HepG2 (cell line): ENCODE results near the gene MMUT. TPM values are rescaled to one million over a fixed set of nuclear protein-coding genes. Genes with fewer than 3 reads are reported as not detected.
A peak's percentile ranks its signal among the peaks of the same experiment; 100 is the strongest.

Experiments
- ADNP ChIP-seq: sonication (generic); formaldehyde crosslinking; IDR thresholded peaks from 2 replicates; pipeline ENCODE4 v1.4.0; 2020; ENCODE audit warnings: missing genetic modification reagents
- AKAP8 ChIP-seq: sonication (generic); formaldehyde crosslinking; IDR thresholded peaks from 2 replicates; pipeline ENCODE4 v1.5.1; 2020; ENCODE audit warnings: mild to moderate bottlenecking, missing genetic modification reagents
- BRCA1 ChIP-seq: sonication (generic); formaldehyde crosslinking; IDR thresholded peaks from 2 replicates; pipeline ENCODE4 v1.4.0; 2020; ENCODE audit warnings: missing genetic modification reagents
- FOXA1 ChIP-seq, 2 experiments: fragments of 450-650 bp in 1 of 2; sonication (generic) in 1 of 2; formaldehyde crosslinking in 1 of 2; IDR thresholded peaks; 2 replicates each; pipeline versions ENCODE4 v1.4.0 to v1.6.1; 2016 to 2020; ENCODE audit warnings: missing genetic modification reagents in 1 of 2
- HES4 ChIP-seq: sonication (generic); formaldehyde crosslinking; IDR thresholded peaks from 2 replicates; pipeline ENCODE4 v1.9.0; 2021; ENCODE audit warnings: mild to moderate bottlenecking, missing genetic modification reagents, borderline replicate concordance
- KMT2B ChIP-seq: IDR thresholded peaks from 2 replicates; pipeline ENCODE4 v1.6.1; 2016; ENCODE audit warnings: missing genetic modification reagents, missing compliant biosample characterization
- MAZ ChIP-seq, 2 experiments: sonication (generic) in 1 of 2; formaldehyde crosslinking in 1 of 2; IDR thresholded peaks; 2 replicates each; pipeline versions ENCODE4 v1.5.0 to v1.6.1; 2012 to 2020; ENCODE audit warnings: low read depth in 2 of 2, mild to moderate bottlenecking in 2 of 2, borderline replicate concordance in 1 of 2, improper control_type of control experiment in 1 of 2, low read length in 1 of 2, missing genetic modification reagents in 1 of 2, moderate library complexity in 1 of 2
- MBD4 ChIP-seq: IDR thresholded peaks from 2 replicates; pipeline ENCODE4 v1.6.1; 2012; ENCODE audit warnings: low read length, inconsistent platforms, borderline replicate concordance
- POLR2AphosphoS2 ChIP-seq: IDR thresholded peaks from 2 replicates; pipeline ENCODE4 v1.6.1; 2011; ENCODE audit warnings: low read depth, low read length, improper control_type of control experiment
- SALL2 ChIP-seq: sonication (generic); formaldehyde crosslinking; IDR thresholded peaks from 2 replicates; pipeline ENCODE4 v1.8.1; 2023; ENCODE audit warnings: mild to moderate bottlenecking, missing genetic modification reagents, inconsistent platforms
- SP5 ChIP-seq: IDR thresholded peaks from 2 replicates; pipeline ENCODE4 v1.6.1; 2016; ENCODE audit warnings: low read depth, borderline replicate concordance
- XBP1 ChIP-seq: sonication (generic); formaldehyde crosslinking; IDR thresholded peaks from 2 replicates; pipeline ENCODE4 v1.5.0; 2020; ENCODE audit warnings: missing genetic modification reagents
- ZBTB42 ChIP-seq: sonication (generic); formaldehyde crosslinking; IDR thresholded peaks from 2 replicates; pipeline ENCODE4 v1.5.0; 2020; ENCODE audit warnings: mild to moderate bottlenecking, missing genetic modification reagents
- ZNF224 ChIP-seq: sonication (generic); formaldehyde crosslinking; IDR thresholded peaks from 2 replicates; pipeline ENCODE4 v1.5.0; 2020; ENCODE audit warnings: mild to moderate bottlenecking, missing genetic modification reagents
- ZNF335 ChIP-seq: sonication (generic); formaldehyde crosslinking; IDR thresholded peaks from 2 replicates; pipeline ENCODE4 v1.4.0; 2020; ENCODE audit warnings: missing genetic modification reagents
- ZNF501 ChIP-seq: sonication (generic); formaldehyde crosslinking; IDR thresholded peaks from 2 replicates; pipeline ENCODE4 v1.5.1; 2020; ENCODE audit warnings: mild to moderate bottlenecking, moderate library complexity, missing genetic modification reagents
- ZNF644 ChIP-seq: IDR thresholded peaks from 2 replicates; pipeline ENCODE4 v1.6.1; 2016; ENCODE audit warnings: low read depth
- ZSCAN12 ChIP-seq: sonication (generic); formaldehyde crosslinking; IDR thresholded peaks from 2 replicates; pipeline ENCODE4 v1.9.0; 2021; ENCODE audit warnings: mild to moderate bottlenecking, missing genetic modification reagents
- ZSCAN22 ChIP-seq: sonication (generic); formaldehyde crosslinking; IDR thresholded peaks from 2 replicates; pipeline ENCODE4 v1.4.0; 2020; ENCODE audit warnings: mild to moderate bottlenecking, missing genetic modification reagents
- ZZZ3 ChIP-seq: sonication (generic); formaldehyde crosslinking; IDR thresholded peaks from 2 replicates; pipeline ENCODE4 v1.4.0; 2020; ENCODE audit warnings: missing genetic modification reagents, mild to moderate bottlenecking, borderline replicate concordance
- polyA plus RNA-seq, 8 experiments: library from polyadenylated mRNA; depleted of rRNA in 3 of 8; stranded (reverse) in 7 of 8; unstranded in 1 of 8; fragments of >200 nt; fragmentation: Illumina TruSeq in 4 of 8; extraction: Trizol in 4 of 8; gene quantifications; 2 replicates each; pipeline versions ENCODE4 v1.2.1 to v1.2.3, GENCODE V29; 2011 to 2016; ENCODE audit warnings: low read depth in 4 of 8, missing spikeins in 1 of 8, mixed read lengths in 1 of 8; ENCODE audit not compliant: insufficient read depth in 1 of 8
- total RNA-seq, 5 experiments: library from RNA; depleted of rRNA; stranded (reverse); fragments of >200 nt; fragmentation: Illumina TruSeq; extraction: Trizol; gene quantifications; 2 replicates each; pipeline ENCODE4 v1.2.3, GENCODE V29; 2016; ENCODE audit warnings: low read depth in 1 of 5
- TF ChIP-seq, protein P1 (sequence below): sonication (generic); formaldehyde crosslinking; IDR thresholded peaks from 2 replicates; pipeline ENCODE4 v1.9.0; 2021; ENCODE audit warnings: missing genetic modification reagents, mild to moderate bottlenecking, borderline replicate concordance
- TF ChIP-seq, protein P2 (sequence below): IDR thresholded peaks from 2 replicates; pipeline ENCODE4 v1.6.1; 2012; ENCODE audit warnings: low read depth, low read length, improper control_type of control experiment
- TF ChIP-seq, protein P3 (sequence below): sonication (generic); formaldehyde crosslinking; IDR thresholded peaks from 2 replicates; pipeline ENCODE4 v1.5.0; 2020; ENCODE audit warnings: missing genetic modification reagents, mild to moderate bottlenecking, borderline replicate concordance
- TF ChIP-seq, protein P4 (sequence below): sonication (generic); formaldehyde crosslinking; IDR thresholded peaks from 2 replicates; pipeline ENCODE4 v1.4.0; 2020; ENCODE audit warnings: missing genetic modification reagents, borderline replicate concordance

MMUT gene
- total and polyA plus RNA-seq, 2 of the 13 experiments (the other 11 are each of a cell fraction or from before 2014, with no cell fraction given) = 16.1 to 20.5 TPM

DNA sequence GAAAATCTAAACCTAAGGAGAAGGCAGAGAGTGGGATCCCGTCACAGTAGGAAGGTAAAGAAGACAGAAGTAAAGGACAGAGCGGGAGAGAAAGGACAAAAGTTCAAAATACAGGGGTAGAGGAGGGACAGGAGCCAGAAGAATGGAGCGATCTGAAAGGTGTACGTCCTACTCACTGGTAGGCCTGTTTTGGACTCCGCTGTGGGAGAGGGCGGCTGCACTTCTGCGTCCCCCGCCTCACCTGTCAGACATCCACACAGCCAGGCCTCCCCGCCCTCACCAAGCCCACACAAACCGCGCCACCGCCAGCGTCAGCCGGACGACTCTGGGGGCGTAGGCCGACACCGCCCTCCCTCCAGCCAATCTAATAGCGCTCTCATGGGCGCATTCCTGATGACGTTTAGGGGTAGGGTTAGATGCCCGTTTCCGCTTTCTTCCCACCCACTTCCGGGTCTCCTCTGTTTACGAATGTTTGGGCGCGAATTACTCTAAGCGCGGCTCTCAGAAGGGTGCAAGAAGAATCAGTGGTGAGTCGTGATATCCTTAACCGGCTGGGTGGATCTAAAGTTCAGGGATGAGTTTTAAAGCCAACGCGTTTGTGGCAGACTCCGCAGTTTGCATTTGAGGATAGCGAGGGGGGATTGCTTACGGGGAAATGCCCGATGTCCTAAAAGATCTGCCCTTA, at the start of gene MMUT, which contains the start of gene CENPQ (continued):
- TF ChIP-seq, protein P1, sequence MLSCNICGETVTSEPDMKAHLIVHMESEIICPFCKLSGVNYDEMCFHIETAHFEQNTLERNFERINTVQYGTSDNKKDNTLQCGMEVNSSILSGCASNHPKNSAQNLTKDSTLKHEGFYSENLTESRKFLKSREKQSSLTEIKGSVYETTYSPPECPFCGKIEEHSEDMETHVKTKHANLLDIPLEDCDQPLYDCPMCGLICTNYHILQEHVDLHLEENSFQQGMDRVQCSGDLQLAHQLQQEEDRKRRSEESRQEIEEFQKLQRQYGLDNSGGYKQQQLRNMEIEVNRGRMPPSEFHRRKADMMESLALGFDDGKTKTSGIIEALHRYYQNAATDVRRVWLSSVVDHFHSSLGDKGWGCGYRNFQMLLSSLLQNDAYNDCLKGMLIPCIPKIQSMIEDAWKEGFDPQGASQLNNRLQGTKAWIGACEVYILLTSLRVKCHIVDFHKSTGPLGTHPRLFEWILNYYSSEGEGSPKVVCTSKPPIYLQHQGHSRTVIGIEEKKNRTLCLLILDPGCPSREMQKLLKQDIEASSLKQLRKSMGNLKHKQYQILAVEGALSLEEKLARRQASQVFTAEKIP (CRISPR knock-in tag) = no peak
- TF ChIP-seq, protein P2, sequence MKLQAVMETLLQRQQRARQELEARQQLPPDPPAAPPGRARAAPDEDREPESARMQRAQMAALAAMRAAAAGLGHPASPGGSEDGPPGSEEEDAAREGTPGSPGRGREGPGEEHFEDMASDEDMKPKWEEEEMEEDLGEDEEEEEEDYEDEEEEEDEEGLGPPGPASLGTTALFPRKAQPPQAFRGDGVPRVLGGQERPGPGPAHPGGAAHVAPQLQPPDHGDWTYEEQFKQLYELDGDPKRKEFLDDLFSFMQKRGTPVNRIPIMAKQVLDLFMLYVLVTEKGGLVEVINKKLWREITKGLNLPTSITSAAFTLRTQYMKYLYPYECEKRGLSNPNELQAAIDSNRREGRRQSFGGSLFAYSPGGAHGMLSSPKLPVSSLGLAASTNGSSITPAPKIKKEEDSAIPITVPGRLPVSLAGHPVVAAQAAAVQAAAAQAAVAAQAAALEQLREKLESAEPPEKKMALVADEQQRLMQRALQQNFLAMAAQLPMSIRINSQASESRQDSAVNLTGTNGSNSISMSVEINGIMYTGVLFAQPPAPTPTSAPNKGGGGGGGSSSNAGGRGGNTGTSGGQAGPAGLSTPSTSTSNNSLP = peak; percentile 54; the same call in 1 of the 2 replicates
- TF ChIP-seq POLR2AphosphoS2 (no peak), KMT2B (CRISPR knock-in tag) (peak; percentile 100), MAZ (IDR thresholded peaks at IDR 0.05; ENCODE audit: borderline replicate concordance, low read depth, low read length) (peak; percentile 93), MAZ (CRISPR knock-in tag; IDR thresholded peaks at IDR 0.05; ENCODE audit: low read depth) (peak; percentile 94), BRCA1 (CRISPR knock-in tag) (peak; percentile 87; the same call in 1 of the 2 replicates), ZBTB42 (CRISPR knock-in tag) (no peak), MBD4 (no peak), ZNF224 (CRISPR knock-in tag) (peak; percentile 42; the same call in 1 of the 2 replicates), ZNF644 (CRISPR knock-in tag) (0 out of 2 replicates have a peak, but pooled peaks have one; percentile 40), ZNF335 (CRISPR knock-in tag) (peak; percentile 81; the same call in 1 of the 2 replicates), AKAP8 (peak; percentile 80; the same call in 1 of the 2 replicates), ZSCAN22 (CRISPR knock-in tag) (0 out of 2 replicates have a peak, but pooled peaks have one; percentile 70), ZZZ3 (peak; percentile 95), ZNF501 (peak; percentile 99), HES4 (no peak; the same call in 1 of the 2 replicates), XBP1 (no peak), FOXA1 (IDR thresholded peaks at IDR 0.05) (no peak), FOXA1 (CRISPR knock-in tag; IDR thresholded peaks at IDR 0.05) (peak; percentile 53), SALL2 (CRISPR knock-in tag) (peak; percentile 94; the same call in 1 of the 2 replicates), ZSCAN12 (CRISPR knock-in tag) (no peak), ADNP (CRISPR knock-in tag) (no peak), SP5 (CRISPR knock-in tag) (peak; percentile 58; the same call in 1 of the 2 replicates)
- TF ChIP-seq, protein P3, sequence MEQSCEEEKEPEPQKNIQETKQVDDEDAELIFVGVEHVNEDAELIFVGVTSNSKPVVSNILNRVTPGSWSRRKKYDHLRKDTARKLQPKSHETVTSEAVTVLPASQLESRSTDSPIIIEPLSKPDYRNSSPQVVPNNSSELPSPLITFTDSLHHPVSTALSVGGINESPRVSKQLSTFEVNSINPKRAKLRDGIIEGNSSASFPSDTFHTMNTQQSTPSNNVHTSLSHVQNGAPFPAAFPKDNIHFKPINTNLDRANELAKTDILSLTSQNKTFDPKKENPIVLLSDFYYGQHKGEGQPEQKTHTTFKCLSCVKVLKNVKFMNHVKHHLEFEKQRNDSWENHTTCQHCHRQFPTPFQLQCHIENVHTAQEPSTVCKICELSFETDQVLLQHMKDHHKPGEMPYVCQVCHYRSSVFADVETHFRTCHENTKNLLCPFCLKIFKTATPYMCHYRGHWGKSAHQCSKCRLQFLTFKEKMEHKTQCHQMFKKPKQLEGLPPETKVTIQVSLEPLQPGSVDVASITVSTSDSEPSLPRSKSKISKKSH (CRISPR knock-in tag) = no peak; the same call in 1 of the 2 replicates
- TF ChIP-seq, protein P4, sequence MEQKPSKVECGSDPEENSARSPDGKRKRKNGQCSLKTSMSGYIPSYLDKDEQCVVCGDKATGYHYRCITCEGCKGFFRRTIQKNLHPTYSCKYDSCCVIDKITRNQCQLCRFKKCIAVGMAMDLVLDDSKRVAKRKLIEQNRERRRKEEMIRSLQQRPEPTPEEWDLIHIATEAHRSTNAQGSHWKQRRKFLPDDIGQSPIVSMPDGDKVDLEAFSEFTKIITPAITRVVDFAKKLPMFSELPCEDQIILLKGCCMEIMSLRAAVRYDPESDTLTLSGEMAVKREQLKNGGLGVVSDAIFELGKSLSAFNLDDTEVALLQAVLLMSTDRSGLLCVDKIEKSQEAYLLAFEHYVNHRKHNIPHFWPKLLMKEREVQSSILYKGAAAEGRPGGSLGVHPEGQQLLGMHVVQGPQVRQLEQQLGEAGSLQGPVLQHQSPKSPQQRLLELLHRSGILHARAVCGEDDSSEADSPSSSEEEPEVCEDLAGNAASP (CRISPR knock-in tag) = peak; percentile 46
